GM18868 (cell line): ENCODE measurements around the gene DEXI.

Source experiments
- ATAC-seq: cut with Tn5 transposase; IDR thresholded peaks from one replicate; pipeline ENCODE4 v1.9.1; 2021; ENCODE audit warnings: mild to moderate bottlenecking, moderate library complexity; ENCODE audit not compliant: unreplicated experiment

DEXI gene

DNA sequence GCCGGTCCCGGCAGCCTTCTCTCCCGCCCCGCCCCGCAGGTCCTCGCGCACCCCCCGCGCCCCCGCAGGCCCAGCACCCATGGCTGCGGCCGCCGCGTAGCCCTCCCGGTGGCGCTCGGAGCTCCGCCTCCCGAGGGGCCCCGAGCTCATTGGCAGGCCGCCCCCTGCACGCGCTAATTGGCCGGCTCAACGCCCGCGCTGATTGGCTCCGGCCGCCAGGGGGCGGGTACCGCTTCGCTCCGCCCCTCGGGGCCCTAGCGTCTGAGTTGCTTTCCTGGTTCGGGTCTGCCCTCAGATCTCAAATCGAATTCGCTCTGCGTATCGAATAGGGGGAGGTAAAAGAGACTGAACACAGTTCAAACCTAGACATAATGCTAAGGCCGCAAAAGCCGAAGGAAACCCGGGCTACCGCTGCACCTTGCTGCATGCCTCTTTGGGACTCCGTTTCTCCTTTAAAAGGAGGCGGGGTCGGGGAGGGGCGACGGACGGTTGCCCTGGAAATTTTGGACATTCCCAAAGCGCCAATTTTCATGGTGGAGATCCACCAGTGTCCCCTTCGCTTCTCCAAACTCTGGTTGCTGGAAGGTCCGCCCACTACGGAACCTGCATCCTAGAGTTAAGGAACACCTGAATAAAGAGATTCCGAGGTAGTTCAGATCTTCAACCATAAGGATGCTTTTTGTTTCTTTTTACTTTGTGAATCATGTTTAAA lies at the start of gene DEXI:
DEXI (minus strand) TSS at position 117 of the 712 bp plus-strand sequence. CDS start 463 bp downstream, outside the sequence.
- peak; percentile 72 for ATAC-seq

GRCh38 chr16:10990378-10990777 lies 48.1 kb upstream of the DEXI start:
- ATAC-seq: no peak

- no peak for ATAC-seq
Observed at GRCh38 chr16:10989559-10989958, 47.3 kb upstream of the DEXI start.

DNA sequence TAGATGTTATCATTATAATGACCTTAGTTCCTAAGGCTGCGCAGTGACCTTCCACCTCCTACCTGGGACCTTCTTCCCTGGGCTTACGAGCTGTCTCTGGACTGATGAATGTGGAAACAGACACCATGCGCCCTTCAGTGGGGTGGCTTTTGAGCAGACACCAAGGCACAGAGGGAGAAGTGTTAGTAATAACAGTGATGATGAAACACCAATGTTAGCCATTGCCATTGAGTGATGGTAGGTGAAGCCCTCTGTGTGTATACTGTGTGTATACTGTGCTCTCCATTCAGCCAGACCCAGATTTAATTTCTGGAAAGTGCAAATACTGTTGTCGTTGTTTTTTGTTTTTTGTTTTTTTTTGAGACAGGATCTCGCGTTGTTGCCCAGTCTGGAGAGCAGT lies 46.6 kb upstream of the DEXI start:
- ATAC-seq: no peak

GRCh38 chr16:10988164-10988803 lies 46.0 kb upstream of the DEXI start:
- peak; percentile 77 for ATAC-seq

- no peak for ATAC-seq
Observed at GRCh38 chr16:10987361-10988163, 45.3 kb upstream of the DEXI start.

GRCh38 chr16:10984509-10984908 lies 42.2 kb upstream of the DEXI start:
- no peak for ATAC-seq

GRCh38 chr16:10983159-10983558 lies 40.9 kb upstream of the DEXI start:
- no peak for ATAC-seq

DNA sequence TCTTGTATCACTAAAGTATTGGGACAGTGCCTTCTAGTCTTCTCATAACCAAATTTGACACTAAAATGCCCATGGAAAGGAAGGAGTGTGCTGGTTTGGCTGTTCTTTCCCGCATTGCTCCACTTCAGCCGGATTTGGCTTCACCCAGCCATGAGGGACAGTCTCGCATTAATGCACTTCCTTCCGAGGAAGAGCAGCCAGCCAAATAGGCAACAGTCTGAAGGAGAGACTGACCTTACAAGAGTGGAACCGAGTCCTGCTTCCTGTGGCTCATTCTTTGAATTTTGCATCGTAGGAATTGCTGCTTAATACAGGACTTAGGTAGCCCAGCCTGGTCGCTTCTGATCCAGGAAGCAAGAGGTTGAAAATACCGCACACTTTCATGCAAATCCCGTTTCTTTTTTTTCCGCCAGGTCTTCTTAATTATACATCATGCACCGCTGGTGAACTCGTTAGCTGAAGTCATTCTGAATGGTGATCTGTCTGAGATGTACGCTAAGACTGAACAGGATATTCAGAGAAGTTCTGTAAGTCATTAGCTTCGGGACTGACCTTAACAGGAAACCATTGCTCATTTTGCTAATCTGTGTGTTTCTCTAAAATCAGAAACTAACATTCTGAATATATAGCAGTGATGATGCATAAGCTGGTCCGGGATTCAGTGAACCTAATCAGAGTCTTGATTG lies 40.3 kb upstream of the DEXI start:
- no peak for ATAC-seq

DNA sequence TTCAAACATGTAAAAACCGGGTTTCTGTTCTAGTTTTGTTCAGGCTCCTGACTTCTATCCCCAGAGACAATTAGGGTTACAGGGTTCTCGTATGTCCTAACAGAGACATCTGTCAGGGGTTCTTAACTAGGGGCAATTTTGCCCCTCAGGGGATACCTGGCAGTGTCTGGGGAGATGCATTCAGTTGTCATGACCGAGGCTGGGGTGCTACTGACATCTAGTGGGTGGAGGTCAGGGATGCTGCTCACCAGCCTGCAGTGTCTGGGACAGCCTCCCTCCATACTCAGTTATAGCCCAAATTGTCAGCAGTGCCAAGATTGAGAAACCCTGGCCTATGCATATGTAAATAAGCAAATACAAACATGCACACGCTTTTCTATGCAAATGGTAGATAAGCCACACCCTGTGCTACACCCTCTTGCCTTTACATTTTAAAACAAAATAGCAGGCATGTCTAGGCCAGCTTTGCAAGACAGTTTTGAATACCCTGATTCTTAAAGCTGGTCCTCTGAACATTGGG lies 39.5 kb upstream of the DEXI start:
- ATAC-seq: peak; percentile 72

- ATAC-seq: no peak
Observed at GRCh38 chr16:10980813-10981212, 38.5 kb upstream of the DEXI start.

- ATAC-seq: no peak
Observed at GRCh38 chr16:10979717-10980601, 37.7 kb upstream of the DEXI start.

DNA sequence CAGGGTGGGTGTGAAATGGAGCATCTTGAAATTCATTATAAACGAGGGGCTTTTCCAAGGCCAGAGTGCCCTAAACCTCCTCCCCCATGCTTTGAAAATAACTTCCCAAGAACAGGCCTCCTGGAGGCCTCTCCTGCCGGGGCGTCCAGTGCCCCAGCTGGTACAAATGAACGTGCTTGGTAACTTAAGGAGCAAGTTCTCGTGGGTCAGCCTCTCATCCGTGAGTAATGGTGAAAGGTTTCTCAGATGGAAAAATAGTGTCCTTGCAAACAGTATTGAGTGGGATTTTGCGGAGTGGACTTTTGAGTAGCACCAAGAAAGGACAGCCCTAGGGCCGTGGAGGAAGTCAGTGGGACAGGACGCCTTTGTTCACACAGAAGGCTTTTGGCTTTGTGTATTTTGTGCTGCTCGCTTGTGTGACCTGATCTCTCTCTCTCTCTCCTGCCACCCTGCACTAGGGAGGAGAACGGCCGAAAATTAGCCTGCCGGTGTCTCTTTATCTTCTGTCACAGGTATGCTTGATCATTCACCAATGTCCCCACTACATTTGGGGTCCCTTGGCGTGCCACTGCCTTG lies 36.7 kb upstream of the DEXI start:
- no peak for ATAC-seq

DNA sequence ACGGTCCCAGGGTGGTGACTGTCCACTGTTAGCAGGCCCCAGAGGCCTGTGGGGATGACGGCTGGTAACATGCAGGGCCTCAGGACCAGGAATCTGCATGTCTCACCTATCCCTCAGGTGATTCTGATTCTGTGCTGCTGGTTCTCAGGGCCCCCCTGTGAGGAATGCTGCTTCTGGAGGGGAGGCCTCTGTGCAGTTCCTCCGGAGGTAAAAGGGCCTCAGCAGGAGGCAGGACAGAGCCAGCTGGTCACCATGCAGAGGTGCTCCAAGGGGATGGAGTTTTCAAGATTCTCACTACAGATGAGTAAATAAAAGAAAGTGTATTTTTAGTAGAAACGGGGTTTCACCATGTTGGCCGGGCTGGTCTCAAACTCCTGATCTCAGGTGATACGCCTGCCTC lies 35.9 kb upstream of the DEXI start:
- ATAC-seq: no peak

- no peak for ATAC-seq
Observed at GRCh38 chr16:10976634-10977033, 34.4 kb upstream of the DEXI start.

- ATAC-seq: no peak
Observed at GRCh38 chr16:10972819-10973464, 30.7 kb upstream of the DEXI start.

DNA sequence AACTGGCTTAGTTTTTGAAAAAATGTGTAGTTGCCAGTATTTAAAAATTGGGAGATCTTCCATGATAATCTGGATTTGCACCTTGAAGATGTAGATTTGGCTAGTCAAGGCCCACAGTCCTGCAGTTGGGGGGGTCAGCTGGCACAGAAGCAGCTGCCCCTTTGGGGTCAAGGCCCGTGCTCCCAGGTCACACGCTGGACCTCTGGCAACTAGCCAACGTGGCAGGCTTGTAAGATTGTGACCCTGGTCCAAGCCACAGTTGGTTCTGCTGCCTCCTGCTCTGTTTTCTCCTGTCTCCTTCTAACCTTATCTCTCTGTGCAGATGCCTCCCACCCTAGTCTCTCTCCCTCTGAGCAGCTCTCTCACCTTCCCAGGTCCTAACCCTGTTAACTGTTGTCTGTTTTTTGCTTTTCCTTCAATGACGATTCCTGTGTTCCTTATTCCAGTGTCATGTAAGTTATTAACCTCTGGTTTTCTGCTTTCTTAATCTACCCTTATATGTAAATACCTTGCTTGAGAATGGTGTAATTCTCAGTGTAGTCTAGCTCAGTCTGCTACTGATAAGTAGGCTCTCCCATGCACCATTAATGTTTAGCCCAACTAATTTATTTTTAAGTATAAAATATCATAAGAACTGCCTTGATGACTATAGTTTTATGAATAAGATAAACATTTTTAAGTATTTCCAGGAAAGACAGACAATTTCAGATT lies 30.0 kb upstream of the DEXI start:
- no peak for ATAC-seq

GRCh38 chr16:10971560-10971961 lies 29.3 kb upstream of the DEXI start:
- no peak for ATAC-seq

DNA sequence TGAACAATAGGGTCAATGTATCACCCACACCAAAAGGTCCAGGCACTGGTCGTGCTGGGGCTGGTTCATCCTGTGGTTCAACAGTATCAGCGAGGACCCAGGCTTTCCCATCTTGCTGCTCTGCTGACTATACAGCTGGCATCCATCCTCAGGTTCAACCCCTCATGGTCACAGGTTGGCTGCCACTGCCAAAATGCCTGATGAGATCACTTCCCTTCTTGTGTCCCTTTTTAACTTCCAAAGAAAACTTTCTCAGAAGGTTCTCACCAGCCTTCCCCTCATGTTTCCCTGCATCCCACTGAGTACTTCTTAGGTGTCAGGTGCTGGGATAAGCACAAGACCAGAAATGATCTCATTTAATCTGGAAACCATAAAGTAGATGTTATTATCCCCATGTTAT lies 27.8 kb upstream of the DEXI start:
- no peak for ATAC-seq
